Mesendoderm (in vitro differentiated cells): ENCODE results near the gene NUDT12.

Source experiments
- DNase-seq: peaks from one replicate; pipeline ENCODE4 v3.0.0; 2013
- H2AK5ac ChIP-seq: 2 replicates; pipeline ENCODE4 v1.6.1; 2013; ENCODE audit warnings: low read length, inconsistent platforms
- H2BK120ac ChIP-seq: 2 replicates; pipeline ENCODE4 v1.6.1; 2013; ENCODE audit warnings: low read depth, mild to moderate bottlenecking, low read length, moderate library complexity, mixed read lengths
- H2BK15ac ChIP-seq: replicated peaks from 2 replicates; pipeline ENCODE4 v1.6.1; 2013; ENCODE audit warnings: low read depth, mild to moderate bottlenecking, moderate library complexity
- H2BK5ac ChIP-seq: 2 replicates; pipeline ENCODE4 v1.6.1; 2013; ENCODE audit warnings: low read length, inconsistent platforms
- H3K18ac ChIP-seq: 2 replicates; pipeline ENCODE4 v1.6.1; 2013; ENCODE audit warnings: mild to moderate bottlenecking, low read length, mixed read lengths
- H3K23ac ChIP-seq: one replicate; pipeline ENCODE4 v1.6.1; 2013; ENCODE audit warnings: low read length
- H3K27ac ChIP-seq: 2 replicates; pipeline ENCODE4 v1.5.1; 2013; ENCODE audit warnings: low read depth, mild to moderate bottlenecking, inconsistent platforms, low read length, moderate library complexity
- H3K27me3 ChIP-seq: 2 replicates; pipeline ENCODE4 v1.6.1; 2013; ENCODE audit warnings: low read length, control low read depth, mild to moderate bottlenecking, inconsistent platforms; ENCODE audit not compliant: insufficient read depth, poor library complexity
- H3K36me3 ChIP-seq: 2 replicates; pipeline ENCODE4 v1.6.1; 2013; ENCODE audit warnings: low read length, inconsistent platforms; ENCODE audit not compliant: control insufficient read depth, insufficient read depth
- H3K4ac ChIP-seq: one replicate; pipeline ENCODE4 v1.6.1; 2013; ENCODE audit warnings: low read depth, mild to moderate bottlenecking, low read length, moderate library complexity
- H3K4me1 ChIP-seq: 2 replicates; pipeline ENCODE4 v1.6.1; 2013; ENCODE audit warnings: low read depth, low read length, inconsistent platforms; ENCODE audit not compliant: control insufficient read depth
- H3K4me2 ChIP-seq: 2 replicates; pipeline ENCODE4 v1.6.1; 2013; ENCODE audit warnings: low read length
- H3K4me3 ChIP-seq: 2 replicates; pipeline ENCODE4 v1.5.1; 2013; ENCODE audit warnings: mild to moderate bottlenecking, low read length
- H3K56ac ChIP-seq: one replicate; pipeline ENCODE4 v1.6.1; 2013; ENCODE audit warnings: low read length
- H3K79me1 ChIP-seq: 2 replicates; pipeline ENCODE4 v1.6.1; 2013; ENCODE audit warnings: low read length, inconsistent platforms
- H3K79me2 ChIP-seq: 2 replicates; pipeline ENCODE4 v1.6.1; 2013; ENCODE audit warnings: mild to moderate bottlenecking, low read length; ENCODE audit not compliant: control insufficient read depth, insufficient read depth
- H3K9ac ChIP-seq: 2 replicates; pipeline ENCODE4 v1.6.1; 2013; ENCODE audit warnings: low read length, inconsistent platforms
- H4K5ac ChIP-seq: one replicate; pipeline ENCODE4 v1.6.1; 2013; ENCODE audit warnings: low read length
- H4K8ac ChIP-seq: one replicate; pipeline ENCODE4 v1.6.1; 2013; ENCODE audit warnings: low read depth, mild to moderate bottlenecking, control low read depth, low read length, moderate library complexity
- WGBS: extraction: QIAGEN DNeasy Blood & Tissue Kit; methylation state at CpG from one replicate; pipeline ENCODE4 v1.1.7; 2013; ENCODE audit warnings: low lambda C conversion rate, missing lambda C conversion rate; ENCODE audit not compliant: insufficient coverage; ENCODE audit errors: extremely low coverage; 5-methylcytosine and 5-hydroxymethylcytosine counted together

The NUDT12 gene

DNA sequence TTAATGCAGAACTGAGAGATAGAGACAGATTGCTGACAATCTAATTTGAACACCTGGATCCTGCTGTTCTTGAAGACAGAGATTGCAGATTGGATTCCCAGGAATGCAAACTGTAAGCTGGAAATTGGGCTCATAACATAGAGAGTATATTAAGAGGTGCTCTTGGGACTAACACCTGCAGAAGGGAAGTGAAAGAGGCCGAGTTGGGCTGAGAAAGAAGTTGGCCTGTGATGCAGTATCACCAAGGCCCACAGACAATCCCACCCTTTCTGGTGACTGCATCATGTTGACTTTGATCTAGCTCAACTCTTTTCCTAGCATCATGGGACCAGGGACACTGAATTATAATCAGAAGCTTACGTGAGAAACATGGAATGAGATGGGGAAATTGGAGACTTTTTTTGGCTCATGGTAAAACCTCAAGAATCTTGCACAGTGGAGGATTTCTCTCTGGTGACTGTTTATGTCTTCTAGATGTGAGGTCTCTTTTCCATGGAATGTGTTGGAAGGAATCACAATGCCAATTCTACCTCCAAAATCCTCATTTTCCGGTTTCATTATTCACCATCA lies 36.5 kb upstream of the NUDT12 start:
- Histone ChIP-seq H3K27me3 (no peaks in the 10 kb centered on the region), H3K79me2 (no peaks in the 10 kb centered on the region), H3K36me3 (no peaks in the 10 kb centered on the region), H2BK5ac (no peak overlapping the region), H3K18ac (no peak overlapping the region), H3K79me1 (no peaks in the 10 kb centered on the region), H3K4me2 (no peak overlapping the region), H4K8ac (no peak overlapping the region), H2BK15ac (no peak overlapping the region), H3K56ac (no peak overlapping the region), H3K4me1 (no peaks in the 10 kb centered on the region), H3K27ac (no peak overlapping the region), H2AK5ac (no peak overlapping the region), H2BK120ac (no peak overlapping the region), H3K4ac (no peak overlapping the region), H3K4me3 (no peak overlapping the region), H3K23ac (no peak overlapping the region), H4K5ac (no peak overlapping the region), H3K9ac (no peak overlapping the region)
- no CpG with 5 or more reads among the region's 3 CpGs for WGBS
- DNase-seq: no peak

DNA sequence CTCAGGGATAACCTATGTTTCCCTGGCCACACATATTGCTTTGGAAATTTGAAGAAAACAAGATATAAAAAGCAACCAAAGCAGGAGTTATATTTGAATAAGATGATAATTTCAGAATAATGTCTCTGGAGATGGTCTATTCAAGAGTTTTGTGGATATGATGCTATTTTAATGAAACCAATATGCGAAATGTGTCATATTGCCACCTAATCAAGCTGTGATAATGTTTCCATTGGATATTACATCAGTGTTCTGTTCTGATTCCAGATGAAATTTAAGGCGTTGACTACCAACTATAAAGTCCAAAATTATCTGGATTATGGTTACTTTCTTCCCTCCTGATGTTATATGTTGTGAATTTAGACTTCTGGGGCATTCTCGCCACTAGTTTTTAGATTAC lies 27.6 kb upstream of the NUDT12 start:
- H3K4me3 ChIP-seq: no peak overlapping the region
- H2AK5ac ChIP-seq: no peak overlapping the region
- H3K27ac ChIP-seq: no peak overlapping the region
- H4K5ac ChIP-seq: no peak overlapping the region
- no peak overlapping the region for H3K4me2 ChIP-seq
- no peaks in the 10 kb centered on the region for H3K36me3 ChIP-seq
- H3K18ac ChIP-seq: no peak overlapping the region
- no peaks in the 10 kb centered on the region for H3K79me2 ChIP-seq
- no peak overlapping the region for H3K9ac ChIP-seq
- no peak overlapping the region for H2BK120ac ChIP-seq
- no peak overlapping the region for H2BK5ac ChIP-seq
- H3K23ac ChIP-seq: no peak overlapping the region
- H4K8ac ChIP-seq: no peak overlapping the region
- no peak overlapping the region for H3K56ac ChIP-seq
- no peak for DNase-seq
- H3K4ac ChIP-seq: no peak overlapping the region
- no CpG with 5 or more reads among the region's 3 CpGs for WGBS
- H2BK15ac ChIP-seq: no peak overlapping the region
- H3K79me1 ChIP-seq: no peaks in the 10 kb centered on the region
- H3K4me1 ChIP-seq: no peaks in the 10 kb centered on the region
- H3K27me3 ChIP-seq: no peaks in the 10 kb centered on the region

- no peak overlapping the region for H3K23ac ChIP-seq
- H3K36me3 ChIP-seq: no peaks in the 10 kb centered on the region
- no peaks in the 10 kb centered on the region for H3K4me1 ChIP-seq
- no peak overlapping the region for H3K9ac ChIP-seq
- H3K79me1 ChIP-seq: no peaks in the 10 kb centered on the region
- no peaks in the 10 kb centered on the region for H3K79me2 ChIP-seq
- H3K27ac ChIP-seq: no peak overlapping the region
- no peak for DNase-seq
- H2BK15ac ChIP-seq: no peak overlapping the region
- no peak overlapping the region for H3K4ac ChIP-seq
- H2BK120ac ChIP-seq: no peak overlapping the region
- no peak overlapping the region for H3K4me2 ChIP-seq
- no peak overlapping the region for H3K4me3 ChIP-seq
- no peak overlapping the region for H3K56ac ChIP-seq
- H2AK5ac ChIP-seq: no peak overlapping the region
- H3K27me3 ChIP-seq: no peaks in the 10 kb centered on the region
- WGBS: no CpG with 5 or more reads among the region's 3 CpGs
- H4K5ac ChIP-seq: no peak overlapping the region
- no peak overlapping the region for H3K18ac ChIP-seq
- no peak overlapping the region for H4K8ac ChIP-seq
- H2BK5ac ChIP-seq: no peak overlapping the region
Measured at GRCh38 chr5:103589776-103590175, 27.2 kb upstream of the NUDT12 start.

DNA sequence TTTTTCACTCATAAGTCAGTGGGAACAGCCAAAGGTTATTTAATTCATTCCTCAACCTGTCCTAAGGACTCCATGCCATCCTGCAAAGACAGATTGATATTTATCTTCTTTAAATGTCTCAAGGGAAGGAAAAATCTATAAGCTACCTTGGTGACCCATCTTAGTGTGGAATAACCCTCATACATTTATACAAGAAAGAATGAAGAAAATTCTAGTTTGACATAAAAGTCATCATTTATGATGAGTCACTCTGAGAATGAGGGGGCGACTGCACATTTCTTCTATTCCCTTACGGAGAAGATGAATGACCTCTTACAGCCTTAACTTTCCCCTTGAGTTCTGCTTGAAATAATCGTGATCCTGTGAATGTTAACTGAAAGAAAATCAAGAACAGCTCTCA lies 26.8 kb upstream of the NUDT12 start:
- Histone ChIP-seq H2BK120ac (no peak overlapping the region), H3K23ac (no peak overlapping the region), H2BK15ac (no peak overlapping the region), H3K4me2 (no peak overlapping the region), H4K8ac (no peak overlapping the region), H3K18ac (no peak overlapping the region), H3K56ac (no peak overlapping the region), H3K4me3 (no peak overlapping the region), H3K27me3 (no peaks in the 10 kb centered on the region), H2AK5ac (no peak overlapping the region), H3K79me2 (no peaks in the 10 kb centered on the region), H3K79me1 (no peaks in the 10 kb centered on the region), H3K36me3 (no peaks in the 10 kb centered on the region), H3K4me1 (no peaks in the 10 kb centered on the region), H3K9ac (no peak overlapping the region), H2BK5ac (no peak overlapping the region), H4K5ac (no peak overlapping the region), H3K27ac (no peak overlapping the region), H3K4ac (no peak overlapping the region)
- no CpG with 5 or more reads among the region's 3 CpGs for WGBS
- DNase-seq: no peak

DNA sequence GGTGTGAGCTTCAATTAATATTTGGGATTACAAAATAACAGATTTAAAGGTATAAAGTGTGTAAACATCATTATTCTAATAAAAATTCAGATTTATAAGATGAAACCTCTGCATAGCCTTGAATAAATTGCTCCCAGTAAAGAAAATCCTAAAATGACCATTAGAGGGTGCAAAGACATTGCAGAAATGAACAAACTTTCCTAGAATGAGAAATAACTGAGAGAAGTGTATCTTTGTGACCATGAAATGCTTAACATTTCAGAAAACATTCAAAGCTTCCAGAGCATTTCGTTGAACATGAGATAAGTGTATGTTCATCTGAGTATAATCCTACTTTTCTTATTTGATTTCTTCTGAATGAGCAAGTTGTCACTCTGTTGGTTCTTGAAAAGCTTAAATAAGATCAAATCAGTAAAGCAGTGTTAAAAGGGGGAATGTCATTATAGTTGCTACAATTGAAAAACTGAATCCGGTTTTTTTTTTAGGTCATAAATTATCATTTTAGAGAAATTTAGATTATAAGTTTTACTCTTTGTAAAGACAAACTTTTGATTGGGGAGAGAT lies 24.7 kb upstream of the NUDT12 start:
- H2BK120ac ChIP-seq: no peak overlapping the region
- no peaks in the 10 kb centered on the region for H3K79me1 ChIP-seq
- no peak overlapping the region for H3K27ac ChIP-seq
- H3K4me1 ChIP-seq: no peaks in the 10 kb centered on the region
- no peak overlapping the region for H4K8ac ChIP-seq
- WGBS: no CpG with 5 or more reads among the region's 2 CpGs
- H3K4ac ChIP-seq: no peak overlapping the region
- no peak overlapping the region for H3K4me2 ChIP-seq
- no peaks in the 10 kb centered on the region for H3K36me3 ChIP-seq
- H3K9ac ChIP-seq: no peak overlapping the region
- DNase-seq: peak; percentile 39
- H3K18ac ChIP-seq: no peak overlapping the region
- no peak overlapping the region for H3K56ac ChIP-seq
- H3K4me3 ChIP-seq: no peak overlapping the region
- H3K23ac ChIP-seq: no peak overlapping the region
- H3K79me2 ChIP-seq: no peaks in the 10 kb centered on the region
- no peak overlapping the region for H4K5ac ChIP-seq
- no peak overlapping the region for H2AK5ac ChIP-seq
- H3K27me3 ChIP-seq: no peaks in the 10 kb centered on the region
- no peak overlapping the region for H2BK15ac ChIP-seq
- no peak overlapping the region for H2BK5ac ChIP-seq

- Histone ChIP-seq H3K4me1 (no peaks in the 10 kb centered on the region), H3K9ac (no peak overlapping the region), H3K4ac (no peak overlapping the region), H3K27ac (no peak overlapping the region), H3K4me2 (no peak overlapping the region), H3K56ac (no peak overlapping the region), H3K79me2 (no peaks in the 10 kb centered on the region), H3K36me3 (no peaks in the 10 kb centered on the region), H2BK15ac (no peak overlapping the region), H3K18ac (no peak overlapping the region), H2BK120ac (no peak overlapping the region), H3K4me3 (no peak overlapping the region), H2AK5ac (no peak overlapping the region), H3K23ac (no peak overlapping the region), H4K8ac (no peak overlapping the region), H4K5ac (no peak overlapping the region), H3K79me1 (no peaks in the 10 kb centered on the region), H3K27me3 (no peaks in the 10 kb centered on the region), H2BK5ac (no peak overlapping the region)
- WGBS: no CpG with 5 or more reads among the region's 2 CpGs
- DNase-seq: peak; percentile 64
Measured at GRCh38 chr5:103582364-103582763, 19.8 kb upstream of the NUDT12 start.
